GM06990 (cell line): ENCODE data around the gene PDGFD.

Source experiments
- DNase-seq: peaks from one replicate; pipeline ENCODE4 v3.0.0-alpha.2; 2011; ENCODE audit not compliant: insufficient read length; ENCODE audit errors: extremely low read depth
- H3K27me3 ChIP-seq: replicated peaks from 2 replicates; pipeline ENCODE4 v1.6.0; 2011; ENCODE audit warnings: low read length; ENCODE audit not compliant: control insufficient read depth, insufficient read depth
- H3K36me3 ChIP-seq: 2 replicates; pipeline ENCODE4 v1.5.1; 2011; ENCODE audit warnings: low read length; ENCODE audit not compliant: control insufficient read depth, insufficient read depth
- H3K4me3 ChIP-seq: replicated peaks from 2 replicates; pipeline ENCODE4 v1.5.1; 2011; ENCODE audit warnings: low read depth, mild to moderate bottlenecking, control low read depth, low read length
- TF ChIP-seq, protein P1 (sequence below): IDR thresholded peaks from 2 replicates; pipeline ENCODE4 v1.5.1; 2011; ENCODE audit warnings: low read length, control low read depth, mild to moderate bottlenecking, inconsistent platforms; ENCODE audit not compliant: insufficient read depth, poor library complexity, severe bottlenecking

Gene PDGFD

DNA sequence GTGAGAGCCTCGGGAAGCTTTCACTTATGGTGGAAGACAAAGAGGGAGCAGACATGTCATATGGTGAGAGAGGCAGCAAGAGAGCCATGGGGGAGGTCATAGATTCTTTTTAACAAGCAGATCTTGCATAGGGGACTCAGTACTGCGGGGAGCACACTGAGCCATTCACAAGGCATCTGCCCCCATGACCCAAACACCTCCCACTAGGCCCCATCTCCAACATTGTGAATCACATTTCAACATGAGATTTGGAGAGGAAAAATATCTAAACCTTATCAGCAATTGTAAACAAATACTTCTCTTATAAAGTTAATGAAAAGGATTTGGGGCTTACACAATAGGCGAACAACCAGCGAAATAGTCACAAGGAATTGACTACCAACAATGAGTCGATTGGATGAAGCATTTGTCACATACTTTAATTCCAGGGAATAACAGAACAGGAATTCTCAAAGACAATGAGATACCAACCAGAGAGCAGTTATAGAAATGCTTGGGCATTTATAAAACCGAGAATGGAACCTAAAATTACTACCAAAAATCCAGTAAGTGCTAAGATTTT lies 120.2 kb downstream of the PDGFD start:
- TF ChIP-seq, protein P1, sequence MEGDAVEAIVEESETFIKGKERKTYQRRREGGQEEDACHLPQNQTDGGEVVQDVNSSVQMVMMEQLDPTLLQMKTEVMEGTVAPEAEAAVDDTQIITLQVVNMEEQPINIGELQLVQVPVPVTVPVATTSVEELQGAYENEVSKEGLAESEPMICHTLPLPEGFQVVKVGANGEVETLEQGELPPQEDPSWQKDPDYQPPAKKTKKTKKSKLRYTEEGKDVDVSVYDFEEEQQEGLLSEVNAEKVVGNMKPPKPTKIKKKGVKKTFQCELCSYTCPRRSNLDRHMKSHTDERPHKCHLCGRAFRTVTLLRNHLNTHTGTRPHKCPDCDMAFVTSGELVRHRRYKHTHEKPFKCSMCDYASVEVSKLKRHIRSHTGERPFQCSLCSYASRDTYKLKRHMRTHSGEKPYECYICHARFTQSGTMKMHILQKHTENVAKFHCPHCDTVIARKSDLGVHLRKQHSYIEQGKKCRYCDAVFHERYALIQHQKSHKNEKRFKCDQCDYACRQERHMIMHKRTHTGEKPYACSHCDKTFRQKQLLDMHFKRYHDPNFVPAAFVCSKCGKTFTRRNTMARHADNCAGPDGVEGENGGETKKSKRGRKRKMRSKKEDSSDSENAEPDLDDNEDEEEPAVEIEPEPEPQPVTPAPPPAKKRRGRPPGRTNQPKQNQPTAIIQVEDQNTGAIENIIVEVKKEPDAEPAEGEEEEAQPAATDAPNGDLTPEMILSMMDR = no peak

GRCh38 chr11:104043142-104043541 lies 120.8 kb downstream of the PDGFD start:
- TF ChIP-seq, protein P1 = no peak
- H3K36me3 ChIP-seq = no peaks in the 10 kb centered on the region
- no peak overlapping the region for H3K4me3 ChIP-seq
- DNase-seq = no peak
- H3K27me3 ChIP-seq = no peaks in the 10 kb centered on the region

More for the DNA sequence above, 120.2 kb downstream of the PDGFD start:
- Histone ChIP-seq H3K27me3 (no peaks in the 10 kb centered on the region), H3K4me3 (no peak overlapping the region), H3K36me3 (no peaks in the 10 kb centered on the region)
- no peak for DNase-seq

GRCh38 chr11:104041792-104042191 lies 122.2 kb downstream of the PDGFD start:
- no peak for DNase-seq
- H3K27me3 ChIP-seq = no peaks in the 10 kb centered on the region
- no peaks in the 10 kb centered on the region for H3K36me3 ChIP-seq
- no peak overlapping the region for H3K4me3 ChIP-seq
- TF ChIP-seq, protein P1 = no peak

- H3K4me3 ChIP-seq = no peak overlapping the region
- TF ChIP-seq, protein P1 = no peak
Measured at GRCh38 chr11:104036995-104037394, 127.0 kb downstream of the PDGFD start.

DNA sequence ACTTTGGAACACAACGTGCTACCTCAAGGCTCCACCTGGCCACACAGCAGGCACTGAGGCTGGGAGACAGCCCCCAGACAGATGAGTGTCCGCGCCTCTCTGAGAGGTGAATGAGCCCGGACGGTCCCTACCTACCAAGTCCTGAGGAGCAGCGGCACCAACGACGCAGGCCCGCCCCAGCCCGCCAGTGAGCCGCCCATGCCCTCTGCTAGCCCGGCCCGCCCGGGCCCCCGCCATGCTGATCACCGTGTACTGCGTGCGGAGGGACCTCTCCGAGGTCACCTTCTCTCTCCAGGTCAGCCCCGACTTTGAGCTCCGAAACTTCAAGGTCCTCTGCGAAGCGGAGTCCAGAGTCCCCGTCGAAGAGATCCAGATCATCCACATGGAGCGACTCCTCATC lies 127.4 kb downstream of the PDGFD start, which contains the start of gene DDI1:
TSS of gene DDI1 (plus strand) at position 53 of the 400 bp plus-strand sequence. CDS start at position 236, 183 bp downstream.
- no peak for DNase-seq
- H3K27me3 ChIP-seq = no peaks in the 10 kb centered on the region
- TF ChIP-seq, protein P1 = no peak
- no peaks in the 10 kb centered on the region for H3K36me3 ChIP-seq
- no peak within 1 kb of the TSS for H3K4me3 ChIP-seq

More at GRCh38 chr11:104036995-104037394, 127.0 kb downstream of the PDGFD start:
- no peak for DNase-seq
- Histone ChIP-seq H3K27me3 (no peaks in the 10 kb centered on the region), H3K36me3 (no peaks in the 10 kb centered on the region)

- no peak overlapping the region for H3K4me3 ChIP-seq
- H3K27me3 ChIP-seq = no peaks in the 10 kb centered on the region
- TF ChIP-seq, protein P1 = no peak
- H3K36me3 ChIP-seq = no peaks in the 10 kb centered on the region
- no peak for DNase-seq
Measured at GRCh38 chr11:104033561-104033960, 130.4 kb downstream of the PDGFD start.
